Neural cell (in vitro differentiated cells): ENCODE data around the gene KLF16. TPM values are rescaled to one million over a fixed set of nuclear protein-coding genes. Genes with fewer than 3 reads are reported as not detected.

Experiments
- H2AFZ ChIP-seq: fragments of 200-600, 300-800 bp; sonication (generic), shearing (Covaris generic); 2 replicates; pipeline ENCODE4 v1.6.0; 2014; ENCODE audit warnings: low read depth, mild to moderate bottlenecking, antibody characterized with exemption, low read length, moderate library complexity
- H3F3A ChIP-seq: fragments of 200-600 bp; shearing (Covaris generic); 2 replicates; pipeline ENCODE4 v1.6.1; 2016; ENCODE audit warnings: mild to moderate bottlenecking, moderate library complexity, mixed read lengths, antibody characterized with exemption, low read length; ENCODE audit not compliant: insufficient read depth, poor library complexity, severe bottlenecking
- H3K27ac ChIP-seq: fragments of 200-600, 300-800 bp; sonication (generic), shearing (Covaris generic); 2 replicates; pipeline ENCODE4 v1.5.1; 2014; ENCODE audit warnings: mild to moderate bottlenecking, low read length, moderate library complexity
- H3K27me3 ChIP-seq: fragments of 300-800, 200-600 bp; sonication (generic), shearing (Covaris generic); 2 replicates; pipeline ENCODE4 v1.6.0; 2014; ENCODE audit warnings: mild to moderate bottlenecking, low read depth, low read length, moderate library complexity; ENCODE audit not compliant: insufficient read depth
- H3K36me3 ChIP-seq: fragments of 300-800, 200-600 bp; sonication (generic), shearing (Covaris generic); 2 replicates; pipeline ENCODE4 v1.5.1; 2014; ENCODE audit warnings: mild to moderate bottlenecking, antibody characterized with exemption, low read length, moderate library complexity; ENCODE audit not compliant: insufficient read depth
- H3K4me2 ChIP-seq: fragments of 300-800, 200-600 bp; sonication (generic), shearing (Covaris generic); 2 replicates; pipeline ENCODE4 v1.6.0; 2014; ENCODE audit warnings: mild to moderate bottlenecking, low read length
- H3K4me3 ChIP-seq: fragments of 300-800, 200-600 bp; sonication (generic), shearing (Covaris generic); 2 replicates; pipeline ENCODE4 v1.5.1; 2014; ENCODE audit warnings: mild to moderate bottlenecking, low read length, moderate library complexity
- H3K79me2 ChIP-seq: fragments of 200-600 bp; shearing (Covaris generic); replicated peaks from 2 replicates; pipeline ENCODE4 v1.6.0; 2014; ENCODE audit warnings: mild to moderate bottlenecking, low read length, moderate library complexity; ENCODE audit not compliant: insufficient read depth
- H3K9ac ChIP-seq: fragments of 300-800, 200-600 bp; sonication (generic), shearing (Covaris generic); 2 replicates; pipeline ENCODE4 v1.6.1; 2016; ENCODE audit warnings: mild to moderate bottlenecking, low read length, mixed read lengths
- H3K9me2 ChIP-seq: fragments of 200-600 bp; shearing (Covaris generic); 2 replicates; pipeline ENCODE4 v1.6.1; 2016; ENCODE audit warnings: mild to moderate bottlenecking, low read length, mixed read lengths; ENCODE audit not compliant: insufficient read depth
- H3K9me3 ChIP-seq: fragments of 200-600, 300-800 bp; sonication (generic), shearing (Covaris generic); 2 replicates; pipeline ENCODE4 v1.6.1; 2016; ENCODE audit warnings: mild to moderate bottlenecking, mixed run types, low read length, moderate library complexity, mixed read lengths
- H4K20me1 ChIP-seq: fragments of 200-600 bp; shearing (Covaris generic); 2 replicates; pipeline ENCODE4 v1.6.1; 2016; ENCODE audit warnings: mild to moderate bottlenecking, mixed run types; ENCODE audit not compliant: insufficient read depth
- EP300 ChIP-seq: fragments of 450-650 bp; conservative IDR thresholded peaks from 2 replicates; pipeline ENCODE4 v1.6.1; 2014; ENCODE audit warnings: antibody characterized with exemption, mild to moderate bottlenecking, moderate library complexity; ENCODE audit not compliant: poor library complexity, severe bottlenecking
- EZH2 ChIP-seq: fragments of 200-600, 300-800 bp; shearing (Covaris generic), sonication (generic); IDR thresholded peaks from 2 replicates; pipeline ENCODE4 v1.6.1; 2014; ENCODE audit warnings: antibody characterized with exemption, low read length, borderline replicate concordance, mild to moderate bottlenecking; ENCODE audit not compliant: insufficient read depth, poor library complexity, severe bottlenecking
- MXI1 ChIP-seq: fragments of 450-650 bp; conservative IDR thresholded peaks from 2 replicates; pipeline ENCODE4 v1.6.1; 2014; ENCODE audit warnings: antibody characterized with exemption, mild to moderate bottlenecking; ENCODE audit not compliant: poor library complexity, severe bottlenecking
- POLR2AphosphoS5 ChIP-seq: IDR thresholded peaks from 2 replicates; pipeline ENCODE4 v1.6.1; 2012
- RAD21 ChIP-seq: fragments of 450-650 bp; conservative IDR thresholded peaks from 2 replicates; pipeline ENCODE4 v1.6.1; 2014; ENCODE audit warnings: antibody characterized with exemption, mild to moderate bottlenecking, moderate library complexity
- REST ChIP-seq: IDR thresholded peaks from 2 replicates; pipeline ENCODE4 v1.6.1; 2012; ENCODE audit warnings: borderline replicate concordance
- SMC3 ChIP-seq: fragments of 450-650 bp; conservative IDR thresholded peaks from 2 replicates; pipeline ENCODE4 v1.6.1; 2014; ENCODE audit warnings: antibody characterized with exemption, mild to moderate bottlenecking, moderate library complexity; ENCODE audit not compliant: poor library complexity
- TAF1 ChIP-seq: IDR thresholded peaks from 2 replicates; pipeline ENCODE4 v1.6.1; 2012; ENCODE audit warnings: low read depth
- polyA plus RNA-seq: library from polyadenylated mRNA; depleted of rRNA; stranded (reverse); fragments of >200 nt; gene quantifications from 2 replicates; pipeline ENCODE4 v1.2.3, GENCODE V29; 2014
- TF ChIP-seq, protein P1 (sequence below): fragments of 450-650 bp; IDR thresholded peaks from 2 replicates; pipeline ENCODE4 v1.5.1; 2014; ENCODE audit warnings: antibody characterized with exemption, mild to moderate bottlenecking, moderate library complexity; ENCODE audit not compliant: poor library complexity, severe bottlenecking

KLF16 gene
- polyA plus RNA-seq, 1 donor from 2014 or later = 3.5 TPM

GRCh38 chr19:1807695-1808394 is 55.5 kb downstream of the KLF16 start:
- Histone ChIP-seq H3F3A (no peaks in the 10 kb centered on the region), H3K36me3 (no peaks in the 10 kb centered on the region), H2AFZ (no peak overlapping the region), H3K4me3 (no peak overlapping the region), H3K79me2 (no peaks in the 10 kb centered on the region), H4K20me1 (no peaks in the 10 kb centered on the region), H3K27ac (no peak overlapping the region), H3K4me2 (no peak overlapping the region), H3K9ac (no peak overlapping the region), H3K9me3 (no peaks in the 10 kb centered on the region), H3K9me2 (no peaks in the 10 kb centered on the region), H3K27me3 (no peaks in the 10 kb centered on the region)
- TF ChIP-seq TAF1 (no peak), POLR2AphosphoS5 (no peak), MXI1 (no peak), SMC3 (no peak), REST (no peak), EP300 (no peak), RAD21 (no peak), EZH2 (no peak)
- TF ChIP-seq, protein P1, sequence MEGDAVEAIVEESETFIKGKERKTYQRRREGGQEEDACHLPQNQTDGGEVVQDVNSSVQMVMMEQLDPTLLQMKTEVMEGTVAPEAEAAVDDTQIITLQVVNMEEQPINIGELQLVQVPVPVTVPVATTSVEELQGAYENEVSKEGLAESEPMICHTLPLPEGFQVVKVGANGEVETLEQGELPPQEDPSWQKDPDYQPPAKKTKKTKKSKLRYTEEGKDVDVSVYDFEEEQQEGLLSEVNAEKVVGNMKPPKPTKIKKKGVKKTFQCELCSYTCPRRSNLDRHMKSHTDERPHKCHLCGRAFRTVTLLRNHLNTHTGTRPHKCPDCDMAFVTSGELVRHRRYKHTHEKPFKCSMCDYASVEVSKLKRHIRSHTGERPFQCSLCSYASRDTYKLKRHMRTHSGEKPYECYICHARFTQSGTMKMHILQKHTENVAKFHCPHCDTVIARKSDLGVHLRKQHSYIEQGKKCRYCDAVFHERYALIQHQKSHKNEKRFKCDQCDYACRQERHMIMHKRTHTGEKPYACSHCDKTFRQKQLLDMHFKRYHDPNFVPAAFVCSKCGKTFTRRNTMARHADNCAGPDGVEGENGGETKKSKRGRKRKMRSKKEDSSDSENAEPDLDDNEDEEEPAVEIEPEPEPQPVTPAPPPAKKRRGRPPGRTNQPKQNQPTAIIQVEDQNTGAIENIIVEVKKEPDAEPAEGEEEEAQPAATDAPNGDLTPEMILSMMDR = no peak

DNA sequence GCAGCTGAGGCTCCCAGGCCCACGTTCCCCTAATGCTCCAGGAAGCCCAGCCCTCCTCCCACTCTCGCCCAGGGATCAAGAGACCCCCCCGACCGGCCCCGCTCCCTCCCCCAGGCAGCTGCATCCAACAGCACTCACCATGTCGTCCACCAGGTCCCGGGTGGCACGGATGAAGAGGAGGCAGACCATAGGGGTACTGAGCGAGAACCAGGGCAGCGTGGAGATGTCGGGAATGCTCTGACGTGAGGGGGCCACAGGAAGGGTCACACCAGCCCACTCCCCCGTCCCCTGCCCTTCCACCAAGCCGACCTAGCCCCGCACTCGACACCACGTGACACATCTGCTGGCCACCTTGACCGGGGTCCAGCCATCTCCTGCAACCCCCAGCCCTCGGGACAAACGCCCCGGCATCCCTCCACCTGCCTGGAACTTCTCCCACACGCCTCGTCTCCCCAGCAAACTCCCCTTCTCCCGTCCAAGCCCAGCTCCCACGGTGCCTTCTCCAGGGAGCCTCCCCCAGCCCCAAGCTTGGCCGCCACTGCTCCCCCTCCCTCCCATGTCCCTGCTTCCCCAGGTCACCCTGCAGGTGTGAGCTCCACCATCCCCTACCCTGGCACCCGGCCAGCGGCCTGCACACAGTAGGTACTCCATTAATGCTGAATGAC is 56.2 kb downstream of the KLF16 start:
- H3F3A ChIP-seq = no peaks in the 10 kb centered on the region
- H3K27me3 ChIP-seq = no peaks in the 10 kb centered on the region
- H3K79me2 ChIP-seq = no peaks in the 10 kb centered on the region
- no peak overlapping the region for H2AFZ ChIP-seq
- H4K20me1 ChIP-seq = no peaks in the 10 kb centered on the region
- H3K4me2 ChIP-seq = no peak overlapping the region
- H3K9ac ChIP-seq = no peak overlapping the region
- H3K36me3 ChIP-seq = no peaks in the 10 kb centered on the region
- no peak overlapping the region for H3K27ac ChIP-seq
- H3K9me3 ChIP-seq = no peaks in the 10 kb centered on the region
- no peak overlapping the region for H3K4me3 ChIP-seq
- no peak for TF ChIP-seq REST
- no peak for TF ChIP-seq MXI1
- no peak for TF ChIP-seq POLR2AphosphoS5
- TF ChIP-seq EZH2 = no peak
- TF ChIP-seq, protein P1 = no peak
- TF ChIP-seq RAD21 = no peak
- no peak for TF ChIP-seq EP300
- no peak for TF ChIP-seq TAF1
- TF ChIP-seq SMC3 = no peak
- H3K9me2 ChIP-seq = no peaks in the 10 kb centered on the region
